ENCODE data around the gene HTATIP2.

- no peak for TF ChIP-seq CTCF (IDR thresholded peaks at IDR 0.05)
- TF ChIP-seq POLR2A (IDR thresholded peaks at IDR 0.05) = no peak
- TF ChIP-seq POLR2AphosphoS5 (IDR thresholded peaks at IDR 0.05) = no peak
- no peak for TF ChIP-seq EP300 (IDR thresholded peaks at IDR 0.05)
Observed at GRCh38 chr11:20403059-20403458, 39.5 kb downstream of the HTATIP2 start.
